Testis (tissue), 2 donors: ENCODE data around the gene PTGDS.

Source experiments
- CTCF ChIP-seq, 3 experiments: fragments of 450-650 bp in 2 of 3; fragments of 200-600 bp in 1 of 3; sonication (generic) in 1 of 3; IDR thresholded peaks; one replicate each; pipeline ENCODE4 v1.5.1; 2016 to 2019; ENCODE audit warnings: antibody characterized with exemption in 3 of 3, mild to moderate bottlenecking in 2 of 3, moderate library complexity in 1 of 3
- POLR2A ChIP-seq: fragments of 450-650 bp; IDR thresholded peaks from one replicate; pipeline ENCODE4 v1.6.1; 2017; ENCODE audit warnings: antibody characterized with exemption, mild to moderate bottlenecking, moderate library complexity

DNA sequence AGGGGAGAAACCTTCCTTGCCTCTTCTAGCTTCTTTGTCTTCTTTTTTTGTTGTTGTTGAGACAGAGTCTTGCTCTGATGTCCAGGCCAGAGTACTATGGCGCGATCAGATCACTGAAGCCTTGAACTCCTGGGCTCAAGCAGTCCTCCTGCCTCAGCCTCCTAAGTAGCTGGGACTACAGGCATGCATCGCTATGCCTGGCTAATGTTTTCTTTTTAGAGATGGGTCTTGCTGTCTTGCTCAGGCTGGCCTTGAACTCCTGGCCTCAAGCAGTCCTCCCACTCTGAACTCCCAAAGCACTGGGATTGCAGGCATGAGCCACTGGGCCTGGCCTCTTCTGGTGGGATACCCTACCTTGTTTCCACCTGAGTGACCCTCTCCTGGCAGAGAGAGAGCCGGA, 11.6 kb downstream of the PTGDS start:
- no peak for TF ChIP-seq CTCF (IDR thresholded peaks at IDR 0.05)
- TF ChIP-seq POLR2A, result no peak
